Tibial artery (tissue), 4 donors: ENCODE results near the gene SH3RF3.

ENCODE experiments used
- DNase-seq, 2 donors: peaks; one replicate each; pipeline ENCODE4 v3.0.0-alpha.2; 2019
- H3K27ac ChIP-seq, 2 donors: fragments of 200-600 bp; sonication (generic) in 1 of 2; 1 replicate in 1 of 2; 2 replicates in 1 of 2; pipeline ENCODE4 v1.5.1; 2018 to 2019; ENCODE audit warnings: mild to moderate bottlenecking in 1 of 2
- H3K27me3 ChIP-seq, 2 donors: fragments of 200-600 bp; sonication (generic) in 1 of 2; one replicate each; pipeline versions ENCODE4 v1.5.1 to v1.6.0; 2016 to 2019
- H3K36me3 ChIP-seq, 3 donors: fragments of 200-600 bp; sonication (generic) in 2 of 3; one replicate each; pipeline ENCODE4 v1.5.1; 2016 to 2019; ENCODE audit warnings: mild to moderate bottlenecking in 2 of 3
- H3K4me1 ChIP-seq, 4 donors: fragments of 200-600 bp; sonication (generic) in 2 of 4; 1 replicate in 3 of 4; 2 replicates in 1 of 4; pipeline ENCODE4 v1.5.1; 2016 to 2019
- H3K4me3 ChIP-seq, 2 donors: fragments of 200-600 bp; sonication (generic) in 1 of 2; 1 replicate in 1 of 2; 2 replicates in 1 of 2; pipeline ENCODE4 v1.5.1; 2018 to 2019; ENCODE audit warnings: mild to moderate bottlenecking in 2 of 2
- H3K9me3 ChIP-seq, 3 donors: fragments of 200-600 bp; sonication (generic) in 1 of 3; one replicate each; pipeline ENCODE4 v1.5.1; 2016 to 2019
- intact Hi-C: fragments of 100-400 bp; cut with DNase I; formaldehyde crosslinking; loops from one replicate; pipeline ENCODE4 v1.15.0; 2023; ENCODE audit warnings: low total_unique reads
- TF ChIP-seq, protein P1 (sequence below), 2 experiments: fragments of 200-600 bp in 1 of 2; fragments of 450-650 bp in 1 of 2; IDR thresholded peaks; one replicate each; pipeline ENCODE4 v1.5.1; 2017 to 2019; ENCODE audit warnings: antibody characterized with exemption in 2 of 2, mild to moderate bottlenecking in 1 of 2, moderate library complexity in 1 of 2

SH3RF3 gene

DNA sequence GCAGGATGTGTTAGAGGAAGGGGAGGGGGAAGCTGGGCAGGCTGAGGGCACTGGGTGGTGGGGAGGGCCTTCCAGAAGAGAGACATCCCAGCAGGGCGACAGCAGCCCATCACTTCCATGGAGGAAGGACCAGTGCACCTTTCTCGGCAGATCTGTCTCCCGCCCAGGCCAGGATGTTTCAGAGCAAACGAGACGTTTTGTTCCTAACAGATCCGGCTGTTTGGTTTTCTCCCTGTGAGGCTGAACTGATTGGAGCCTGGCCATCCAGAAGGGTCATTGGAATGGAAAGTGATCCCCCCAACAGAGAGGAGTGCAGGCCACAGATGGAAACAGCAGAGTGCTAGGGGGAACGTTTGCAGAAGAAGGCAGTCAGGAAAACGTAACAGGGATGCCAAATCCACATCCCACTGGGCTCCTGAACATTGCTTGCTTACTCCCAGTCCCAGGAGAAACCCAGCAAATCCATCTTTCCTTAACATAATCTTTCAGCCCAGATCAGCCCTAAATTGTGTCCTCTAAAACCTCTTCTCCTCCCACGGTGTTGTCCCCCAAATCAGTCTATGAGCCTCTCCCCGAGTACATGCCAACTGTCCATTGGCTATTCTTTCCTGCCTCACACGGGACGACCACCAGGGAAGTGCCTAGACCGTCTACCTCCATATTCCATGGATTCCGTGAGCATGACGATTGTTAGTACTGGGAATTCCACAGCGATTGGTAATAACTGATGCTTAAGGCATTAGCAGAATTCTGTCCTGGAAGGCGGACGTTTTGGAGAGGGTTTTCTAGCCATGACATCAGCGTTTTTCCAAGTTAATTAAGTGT, 357.9 kb downstream of the SH3RF3 start:
- Histone ChIP-seq H3K27ac (peak overlapping the region; percentile 50 to 66), H3K9me3 (no peaks in the 10 kb centered on the region), H3K36me3 (peaks cover 0 to 13% (median 9%) of the 10 kb centered on the region in 3 donors), H3K4me1 (peaks cover 0 to 50% (median 35%) of the 10 kb centered on the region in 4 donors), H3K27me3 (no peaks in the 10 kb centered on the region), H3K4me3 (no peak overlapping the region)
- no peak for DNase-seq
- TF ChIP-seq, protein P1, sequence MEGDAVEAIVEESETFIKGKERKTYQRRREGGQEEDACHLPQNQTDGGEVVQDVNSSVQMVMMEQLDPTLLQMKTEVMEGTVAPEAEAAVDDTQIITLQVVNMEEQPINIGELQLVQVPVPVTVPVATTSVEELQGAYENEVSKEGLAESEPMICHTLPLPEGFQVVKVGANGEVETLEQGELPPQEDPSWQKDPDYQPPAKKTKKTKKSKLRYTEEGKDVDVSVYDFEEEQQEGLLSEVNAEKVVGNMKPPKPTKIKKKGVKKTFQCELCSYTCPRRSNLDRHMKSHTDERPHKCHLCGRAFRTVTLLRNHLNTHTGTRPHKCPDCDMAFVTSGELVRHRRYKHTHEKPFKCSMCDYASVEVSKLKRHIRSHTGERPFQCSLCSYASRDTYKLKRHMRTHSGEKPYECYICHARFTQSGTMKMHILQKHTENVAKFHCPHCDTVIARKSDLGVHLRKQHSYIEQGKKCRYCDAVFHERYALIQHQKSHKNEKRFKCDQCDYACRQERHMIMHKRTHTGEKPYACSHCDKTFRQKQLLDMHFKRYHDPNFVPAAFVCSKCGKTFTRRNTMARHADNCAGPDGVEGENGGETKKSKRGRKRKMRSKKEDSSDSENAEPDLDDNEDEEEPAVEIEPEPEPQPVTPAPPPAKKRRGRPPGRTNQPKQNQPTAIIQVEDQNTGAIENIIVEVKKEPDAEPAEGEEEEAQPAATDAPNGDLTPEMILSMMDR (IDR thresholded peaks at IDR 0.05): no peak
- intact Hi-C loops: no loop called here

DNA sequence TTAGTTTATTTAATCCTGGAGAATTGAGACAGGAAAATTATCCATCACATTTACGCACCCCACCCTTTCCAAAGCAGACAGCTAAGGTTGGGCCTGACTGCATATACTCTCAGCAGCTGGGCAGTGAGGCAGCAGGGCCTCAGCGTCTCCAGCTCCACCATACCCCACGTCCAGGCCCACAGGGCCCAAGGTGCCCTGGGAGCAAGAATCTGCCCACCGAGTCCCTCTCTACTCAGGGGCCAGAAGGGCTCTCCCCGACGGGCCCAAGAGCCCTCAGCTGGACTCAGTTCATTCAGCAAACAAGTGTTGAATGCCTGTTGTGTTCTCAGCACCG, 358.5 kb downstream of the SH3RF3 start:
- H3K27ac ChIP-seq: peak overlapping the region; percentile 50 to 66

DNA sequence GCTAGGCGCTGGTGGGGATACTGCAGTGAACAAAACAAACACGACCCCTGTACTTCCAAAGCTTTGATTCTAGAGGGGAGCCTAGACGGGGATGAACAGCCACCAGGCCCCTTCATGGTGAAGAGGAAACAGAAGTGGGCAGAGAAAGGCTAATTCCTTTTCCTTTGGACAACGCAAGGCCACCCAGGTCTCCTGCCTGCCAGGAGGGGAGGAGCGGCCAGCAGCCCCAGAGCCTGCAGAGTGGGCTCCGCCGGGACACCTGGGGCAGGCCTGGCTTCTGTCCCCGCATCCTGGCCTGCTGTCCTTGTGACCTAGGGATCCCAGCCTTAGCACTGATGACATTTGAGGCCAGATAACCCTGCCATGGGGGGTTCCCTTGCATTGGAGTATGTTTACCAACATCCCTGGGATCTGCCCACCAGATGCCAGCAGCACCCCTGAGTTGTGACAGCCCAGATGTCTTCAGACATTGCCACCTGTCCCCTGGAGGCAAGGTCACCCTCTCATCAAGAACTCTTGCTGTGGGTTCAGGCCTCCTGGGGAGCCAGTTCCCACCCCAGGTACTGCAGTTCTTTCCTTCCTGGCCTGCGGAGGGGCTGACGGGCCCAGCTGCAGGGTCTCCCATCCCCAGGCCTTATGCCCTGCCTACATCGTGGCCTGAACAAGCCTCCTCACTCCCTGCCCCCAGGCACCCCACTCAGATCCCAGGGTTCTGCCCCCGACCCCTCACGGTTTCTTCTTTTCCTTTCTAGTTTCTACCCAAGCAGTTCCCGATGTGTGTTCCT, 359.1 kb downstream of the SH3RF3 start:
- Histone ChIP-seq H3K27ac (peak overlapping the region; percentile 50 to 66), H3K27me3 (no peaks in the 10 kb centered on the region), H3K9me3 (no peaks in the 10 kb centered on the region), H3K4me3 (no peak overlapping the region), H3K36me3 (peaks cover 0 to 13% (median 9%) of the 10 kb centered on the region in 3 donors), H3K4me1 (peaks cover 0 to 38% (median 24%) of the 10 kb centered on the region in 4 donors)
- TF ChIP-seq, protein P1 (IDR thresholded peaks at IDR 0.05): no peak
- intact Hi-C loops: no loop called here
- DNase-seq: no peak

More for the DNA sequence above, 358.5 kb downstream of the SH3RF3 start:
- no peaks in the 10 kb centered on the region for H3K27me3 ChIP-seq
- intact Hi-C loops: no loop called here
- no peaks in the 10 kb centered on the region for H3K9me3 ChIP-seq
- no peak overlapping the region for H3K4me3 ChIP-seq
- TF ChIP-seq, protein P1 (IDR thresholded peaks at IDR 0.05): no peak
- H3K4me1 ChIP-seq: peaks cover 0 to 44% (median 29%) of the 10 kb centered on the region in 4 donors
- peaks cover 0 to 13% (median 9%) of the 10 kb centered on the region in 3 donors for H3K36me3 ChIP-seq
- no peak for DNase-seq

DNA sequence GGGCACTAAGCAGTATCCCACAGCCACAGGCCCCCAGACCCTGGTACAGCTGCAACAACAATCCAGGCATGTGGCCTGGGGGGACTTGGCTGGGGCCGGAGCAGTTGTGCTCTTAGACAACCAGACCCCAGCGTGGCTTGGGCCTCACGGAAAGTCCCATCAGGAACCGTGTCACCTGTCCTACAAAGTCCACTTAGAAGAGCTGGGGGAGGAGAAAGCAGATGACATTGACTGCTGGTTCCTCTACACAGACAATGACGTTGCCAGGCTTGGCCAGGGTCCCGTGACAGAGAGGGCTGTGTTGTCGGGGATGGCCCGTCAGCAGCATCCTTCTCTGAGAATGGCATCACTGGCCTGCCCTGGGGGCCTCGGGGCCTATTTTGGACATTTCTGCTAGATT, 360.3 kb downstream of the SH3RF3 start:
- Histone ChIP-seq H3K4me1 (peaks cover 0 to 27% (median 14%) of the 10 kb centered on the region in 4 donors), H3K36me3 (peaks cover 0 to 13% (median 9%) of the 10 kb centered on the region in 3 donors), H3K27ac (no peak overlapping the region), H3K9me3 (no peaks in the 10 kb centered on the region), H3K27me3 (no peaks in the 10 kb centered on the region), H3K4me3 (no peak overlapping the region)
- intact Hi-C loops: no loop called here
- TF ChIP-seq, protein P1 (IDR thresholded peaks at IDR 0.05): no peak
- no peak for DNase-seq

DNA sequence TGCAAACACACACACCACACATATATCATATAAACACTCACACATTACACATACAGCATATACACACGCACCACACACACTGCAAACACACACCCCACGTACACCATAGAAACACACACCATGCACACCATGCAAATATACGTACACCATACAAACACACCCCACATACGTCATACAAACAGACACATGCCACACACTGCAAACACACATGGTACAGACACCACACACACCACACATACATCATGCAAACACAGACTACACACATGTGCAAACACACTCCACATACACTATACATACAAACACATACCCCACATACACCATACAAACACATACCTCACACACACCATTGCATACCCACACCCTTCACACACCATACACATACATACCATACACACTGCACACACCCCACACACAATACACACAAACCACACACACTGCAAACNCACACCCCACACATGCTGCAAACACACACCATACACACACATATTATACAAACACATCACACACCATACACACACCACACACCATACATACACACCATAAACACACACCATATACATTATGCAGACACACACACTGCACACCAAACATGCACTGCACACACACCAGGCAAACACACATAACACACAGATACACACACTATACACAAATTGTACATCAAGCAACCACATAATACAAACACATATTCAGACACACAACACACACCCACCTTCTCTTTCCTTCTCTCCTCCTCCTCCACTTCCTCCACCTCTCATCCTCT, 364.4 kb downstream of the SH3RF3 start:
- DNase-seq: no peak
- Histone ChIP-seq H3K36me3 (peaks cover 0 to 13% (median 13%) of the 10 kb centered on the region in 3 donors), H3K9me3 (no peaks in the 10 kb centered on the region), H3K27me3 (no peaks in the 10 kb centered on the region), H3K4me3 (no peak overlapping the region), H3K27ac (no peak overlapping the region), H3K4me1 (peaks cover 0 to 26% (median 2%) of the 10 kb centered on the region in 4 donors)
- TF ChIP-seq, protein P1 (IDR thresholded peaks at IDR 0.05): no peak
- intact Hi-C loops: loop anchor here (10.0 kb wide), 1 partner anchor 149 kb away; no protein-coding TSS in a partner anchor
